Measurements from ENCODE around the gene AEBP1.

The AEBP1 gene

DNA sequence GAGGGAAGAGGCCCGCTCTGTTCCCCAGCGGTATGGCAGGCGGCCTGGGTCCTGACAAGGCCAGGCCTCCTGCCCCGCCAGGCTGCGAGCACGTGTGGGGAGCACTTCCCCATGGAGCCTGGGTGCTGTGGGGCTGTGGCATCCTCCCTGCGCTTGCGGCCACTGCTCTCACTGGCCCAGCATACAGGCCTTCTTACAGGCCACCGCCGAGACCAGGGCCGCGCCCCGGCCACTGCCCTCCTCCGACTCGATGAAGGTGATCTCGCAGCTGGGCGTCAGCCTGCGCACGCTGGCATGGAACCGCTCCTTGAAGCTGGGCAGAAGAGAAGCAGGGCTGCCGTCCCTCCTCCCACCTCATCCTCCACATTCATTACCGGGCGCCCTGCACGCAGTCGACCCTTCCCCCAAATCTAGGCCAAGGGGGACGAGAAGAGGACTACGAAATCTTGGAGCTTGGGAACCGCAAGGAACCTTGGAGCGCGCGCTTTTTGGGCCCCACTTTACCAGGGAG, 40.9 kb downstream of the AEBP1 start:
- no peak for DNase-seq

GRCh38 chr7:44145479-44145968, 41.4 kb downstream of the AEBP1 start:
- DNase-seq, result peak; percentile 65

DNA sequence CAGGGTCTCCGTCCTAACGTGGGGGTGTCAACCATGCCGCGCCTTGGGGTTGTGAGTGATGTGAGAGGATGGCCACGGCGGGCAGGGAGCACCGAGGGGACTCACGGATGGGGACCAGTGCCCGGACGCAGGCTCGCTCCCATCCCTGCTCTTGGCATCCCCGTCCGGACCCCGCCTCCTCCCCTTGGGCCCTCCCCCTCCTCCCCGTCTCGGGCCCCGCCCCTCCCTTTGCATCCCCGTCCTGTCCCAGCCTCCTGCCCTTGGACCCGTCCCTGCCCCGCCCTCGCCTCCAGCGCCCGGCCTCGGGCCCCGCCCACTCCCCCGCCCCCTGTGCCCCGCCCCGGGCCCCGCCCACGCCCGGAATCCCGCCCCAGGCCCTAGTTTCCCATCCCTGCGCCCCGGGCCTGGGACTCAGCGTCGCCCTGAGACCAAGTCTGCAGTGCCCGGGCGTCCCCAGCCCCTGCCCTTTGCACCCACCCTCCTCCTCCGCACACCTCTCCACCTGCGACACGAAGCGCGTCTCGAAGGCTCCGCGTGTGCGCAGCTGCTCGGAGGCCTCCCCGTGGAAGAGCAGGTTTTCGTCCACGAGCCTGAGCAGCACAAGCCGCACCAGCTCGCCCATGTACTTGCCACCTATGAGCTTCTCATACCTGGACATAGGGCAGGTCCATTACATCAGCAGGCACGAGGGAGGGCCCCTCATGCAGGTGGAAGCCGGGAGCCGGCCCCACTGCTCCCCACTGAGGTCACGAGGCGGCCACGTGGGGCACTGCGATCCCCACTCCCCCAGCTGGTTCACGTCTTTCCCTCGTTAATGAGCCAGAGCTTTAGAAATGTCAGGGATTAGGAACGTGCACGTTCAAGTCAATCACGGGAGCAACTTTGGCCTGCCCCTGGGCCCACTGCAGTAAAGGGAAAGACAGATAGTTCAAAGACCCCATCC, 42.1 kb downstream of the AEBP1 start:
- peak; percentile 67 for DNase-seq

- no peak for DNase-seq
These were observed 43.2 kb downstream of the AEBP1 start for GRCh38 chr7:44147026-44147991.

DNA sequence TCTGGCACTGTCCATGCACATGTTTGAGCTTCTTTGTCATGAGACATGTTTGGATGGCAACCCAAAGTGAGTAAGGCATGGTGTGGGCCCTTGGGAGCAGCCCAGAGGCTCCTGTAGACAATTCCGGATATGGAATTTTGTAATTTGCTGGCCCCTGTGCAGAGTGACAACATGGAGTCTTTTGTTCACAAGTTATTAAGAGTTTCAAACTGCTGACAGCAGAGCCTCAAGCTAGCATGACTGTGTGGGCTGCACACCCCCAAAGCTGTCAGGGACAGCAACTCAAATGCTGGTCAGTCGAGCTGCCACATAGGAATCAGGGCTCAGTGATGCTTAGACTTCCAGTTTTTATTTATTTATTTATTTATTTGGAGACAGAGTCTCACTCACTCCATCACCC, 44.0 kb downstream of the AEBP1 start:
- no peak for DNase-seq

GRCh38 chr7:44148961-44149536, 44.9 kb downstream of the AEBP1 start:
- DNase-seq, result no peak

DNA sequence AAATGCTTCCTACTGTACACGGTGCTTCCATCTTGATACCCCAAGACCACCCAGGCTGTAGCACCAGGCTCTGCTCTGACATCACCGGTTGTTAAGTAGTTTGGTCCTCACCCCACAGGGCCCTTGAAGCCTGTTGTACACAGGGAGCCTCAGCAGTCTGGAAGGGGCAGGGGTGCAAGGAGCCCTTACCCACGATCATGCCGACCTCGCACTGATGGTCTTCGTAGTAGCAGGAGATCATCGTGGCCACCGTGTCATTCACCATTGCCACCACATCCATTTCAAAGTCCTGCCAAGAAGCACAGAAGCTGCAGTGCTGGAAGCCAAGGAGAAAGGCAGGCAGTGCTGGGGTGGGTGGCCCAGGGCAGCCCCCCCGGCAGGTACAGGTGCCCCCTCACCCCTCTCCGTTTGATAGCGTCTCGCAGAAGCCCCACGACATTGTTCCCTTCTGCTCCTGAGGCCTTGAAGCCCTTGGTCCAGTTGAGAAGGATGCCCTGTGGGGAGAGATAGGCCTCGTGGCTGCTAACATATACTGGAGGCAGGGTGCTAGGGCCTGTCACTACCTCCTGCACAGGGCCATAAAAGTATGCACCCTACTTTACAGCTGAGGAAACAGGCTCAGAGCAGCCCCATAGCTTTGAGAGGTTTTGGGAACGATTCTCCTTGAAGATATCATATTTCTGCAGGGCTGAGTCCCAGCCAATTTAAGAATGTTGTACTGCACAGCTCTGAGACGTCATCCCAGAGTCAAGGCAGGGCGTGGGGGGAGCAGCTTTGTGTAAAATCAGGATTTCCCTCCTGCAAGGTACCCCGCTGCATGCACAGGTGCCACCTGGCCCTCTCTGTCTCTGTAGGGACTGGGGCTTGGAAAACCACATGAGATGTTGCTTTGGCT, 45.7 kb downstream of the AEBP1 start:
- DNase-seq, result no peak

GRCh38 chr7:44150466-44150832, 46.3 kb downstream of the AEBP1 start:
- DNase-seq, result no peak

DNA sequence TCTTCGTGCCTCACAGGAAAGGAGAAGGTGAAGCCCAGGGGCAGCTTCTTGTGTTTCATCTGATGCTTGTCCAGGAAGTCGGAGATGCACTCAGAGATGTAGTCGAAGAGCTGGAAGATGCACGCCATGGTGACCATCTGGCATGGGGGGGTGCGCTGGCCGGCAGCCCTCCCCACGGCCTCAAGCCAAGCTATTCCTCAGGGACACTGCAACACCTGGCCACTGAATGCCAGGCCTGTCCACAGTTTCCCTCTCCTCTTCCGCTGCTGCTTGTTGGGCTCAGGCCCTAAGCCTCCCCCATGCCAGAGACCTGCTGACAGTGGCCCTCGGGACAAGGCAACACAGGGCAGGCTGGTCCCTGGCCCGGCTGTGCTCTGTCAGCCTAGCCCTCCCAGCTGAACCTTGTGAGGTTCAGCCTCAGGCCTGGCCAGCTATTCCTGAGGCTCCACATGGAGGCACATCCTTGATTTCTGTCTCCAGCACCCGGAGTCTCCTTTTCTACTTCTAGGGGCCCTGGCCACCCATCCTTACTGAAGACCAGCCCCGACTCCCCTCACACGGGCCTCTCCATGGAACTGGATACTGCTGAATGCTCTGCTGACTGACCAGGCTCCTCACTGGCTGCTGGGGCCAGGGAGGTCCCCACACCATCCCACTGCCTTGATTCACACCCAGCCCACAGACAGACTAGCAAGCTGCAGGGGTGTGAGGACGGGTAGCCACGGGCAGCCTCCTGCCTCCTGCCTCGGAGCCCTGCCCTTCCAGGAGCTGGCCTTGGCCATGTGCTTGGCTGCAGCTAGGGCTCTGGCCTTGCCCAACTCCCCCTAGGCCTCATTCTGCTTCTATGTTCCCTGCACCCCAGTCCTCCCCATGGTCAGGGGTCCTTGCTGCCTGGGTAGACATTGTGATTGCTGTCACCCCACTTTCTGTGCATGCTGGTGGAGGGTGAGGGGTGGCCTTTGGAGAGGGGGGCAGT, 47.1 kb downstream of the AEBP1 start:
- DNase-seq, result no peak

GRCh38 chr7:44151956-44152355, 47.8 kb downstream of the AEBP1 start:
- DNase-seq, result no peak

DNA sequence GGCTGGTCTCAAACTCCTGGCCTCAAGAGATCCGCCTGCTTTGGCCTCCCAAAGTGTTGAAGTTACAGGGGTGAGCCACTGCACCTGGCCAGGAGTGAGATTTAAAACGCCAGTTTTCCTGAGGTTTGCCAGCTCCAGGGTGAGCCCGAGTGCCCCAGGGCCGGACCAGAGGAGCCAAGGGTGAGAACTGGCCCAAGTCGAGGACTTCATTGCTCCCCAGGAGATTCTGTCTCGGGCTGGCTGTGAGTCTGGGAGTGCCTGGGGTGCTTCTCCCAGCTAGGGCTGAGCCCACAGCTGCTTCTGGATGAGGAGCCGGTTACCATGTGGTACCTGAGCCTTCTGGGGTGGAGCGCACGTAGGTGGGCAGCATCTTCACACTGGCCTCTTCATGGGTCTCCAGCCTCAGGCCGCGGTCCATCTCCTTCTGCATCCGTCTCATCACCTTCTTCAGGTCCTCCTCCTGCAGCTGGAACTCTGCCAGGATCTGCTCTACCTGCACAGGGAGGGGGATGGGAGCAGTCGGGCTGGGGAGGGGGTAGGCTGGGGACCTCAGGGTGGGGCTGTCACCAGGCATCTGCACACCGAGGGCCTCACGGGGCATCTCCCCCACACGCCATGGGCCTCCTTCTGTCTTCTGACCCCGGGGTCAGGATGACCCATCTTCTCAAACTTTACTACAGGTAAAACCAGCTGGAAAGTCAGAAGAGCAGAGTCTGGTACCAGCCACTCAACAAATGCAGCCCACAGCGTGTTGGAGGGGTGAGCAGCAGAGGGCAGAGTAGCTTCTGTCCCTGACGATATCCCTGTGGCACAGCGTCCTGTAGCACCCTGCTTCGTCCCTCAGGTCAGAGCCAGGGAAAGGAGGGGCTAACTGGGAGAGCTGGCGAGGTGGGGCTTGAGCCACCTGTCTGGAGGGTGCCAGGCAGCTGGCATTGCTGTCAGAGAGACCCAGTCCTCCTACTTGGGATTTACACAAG, 49.1 kb downstream of the AEBP1 start:
- no peak for DNase-seq

- DNase-seq, result no peak
These were observed 49.8 kb downstream of the AEBP1 start for GRCh38 chr7:44153948-44154335.

DNA sequence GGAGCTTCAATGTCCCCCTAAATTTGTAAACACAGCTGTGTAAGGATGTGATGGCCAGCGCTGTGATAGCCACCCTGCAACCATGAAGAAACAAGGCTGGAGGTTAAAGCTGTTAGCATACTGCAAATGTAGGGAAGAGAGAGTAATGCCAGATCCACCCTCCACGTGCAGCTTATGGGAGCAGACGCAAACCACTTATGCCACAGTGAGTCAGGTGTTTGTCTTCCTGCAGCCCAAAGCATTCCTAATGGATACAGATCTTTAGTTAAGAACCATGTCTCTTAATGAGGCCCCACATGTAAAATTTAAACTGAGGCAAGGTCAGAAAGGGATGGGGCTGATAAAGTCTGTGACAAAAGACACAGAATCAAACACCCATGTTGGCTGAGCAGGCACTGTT, 50.6 kb downstream of the AEBP1 start:
- no peak for DNase-seq

GRCh38 chr7:44155191-44156185, 51.3 kb downstream of the AEBP1 start:
- DNase-seq, result no peak

- no peak for DNase-seq
These were observed 52.4 kb downstream of the AEBP1 start for GRCh38 chr7:44156453-44157010.

- no peak for DNase-seq
These were observed 53.3 kb downstream of the AEBP1 start for GRCh38 chr7:44157116-44158080.
